Thyroid gland (tissue), 4 donors: Measurements from ENCODE around the gene LRIT1. TPM values are rescaled to one million over a fixed set of nuclear protein-coding genes. Genes with fewer than 3 reads are reported as not detected.

Experiments
- DNase-seq, 2 donors: peaks; one replicate each; pipeline ENCODE4 v3.0.0-alpha.2; 2019
- H3K27ac ChIP-seq, 3 donors: fragments of 200-600 bp; sonication (generic); 1 replicate in 2 of 3; 2 replicates in 1 of 3; pipeline ENCODE4 v1.5.1; 2016 to 2019; ENCODE audit warnings: mild to moderate bottlenecking in 1 of 3, moderate library complexity in 1 of 3
- H3K27me3 ChIP-seq: fragments of 200-600 bp; sonication (generic); one replicate; pipeline ENCODE4 v1.5.1; 2019
- H3K36me3 ChIP-seq, 2 donors: fragments of 200-600 bp; sonication (generic); one replicate each; pipeline ENCODE4 v1.5.1; 2016 to 2019
- H3K4me1 ChIP-seq, 2 donors: fragments of 200-600 bp; sonication (generic); one replicate each; pipeline ENCODE4 v1.5.1; 2017 to 2019
- H3K4me3 ChIP-seq, 3 donors: fragments of 200-600 bp; sonication (generic); replicated peaks in 1 of 3; 1 replicate in 2 of 3; 2 replicates in 1 of 3; pipeline ENCODE4 v1.5.1; 2016; ENCODE audit warnings: mild to moderate bottlenecking in 1 of 3
- H3K9me3 ChIP-seq: fragments of 200-600 bp; sonication (generic); one replicate; pipeline ENCODE4 v1.5.1; 2017
- POLR2A ChIP-seq, 2 donors: fragments of 450-650 bp; IDR thresholded peaks; one replicate each; pipeline ENCODE4 v1.6.1; 2017; ENCODE audit warnings: antibody characterized with exemption in 2 of 2, mild to moderate bottlenecking in 2 of 2, moderate library complexity in 1 of 2
- WGBS, 2 donors: methylation state at CpG; one replicate each; pipeline ENCODE4 v1.1.5; 2017; 5-methylcytosine and 5-hydroxymethylcytosine counted together
- intact Hi-C: fragments of 100-400 bp; cut with DNase I; formaldehyde crosslinking; loops from one replicate; pipeline ENCODE4 v1.15.1; 2023
- total RNA-seq, 4 donors: library from RNA; depleted of rRNA; stranded (reverse); fragments of >200 nt; gene quantifications; one replicate each; pipeline ENCODE4 v1.2.3, GENCODE V29; 2016
- TF ChIP-seq, protein P1 (sequence below), 6 experiments: fragments of 200-600 bp in 3 of 6; fragments of 450-650 bp in 3 of 6; sonication (generic) in 3 of 6; IDR thresholded peaks; one replicate each; pipeline ENCODE4 v1.5.1; 2016 to 2019; ENCODE audit warnings: antibody characterized with exemption in 6 of 6, mild to moderate bottlenecking in 2 of 6, inconsistent platforms in 1 of 6, moderate library complexity in 1 of 6

LRIT1 gene
- total RNA-seq, 4 donors from 2014 or later, result not detected

DNA sequence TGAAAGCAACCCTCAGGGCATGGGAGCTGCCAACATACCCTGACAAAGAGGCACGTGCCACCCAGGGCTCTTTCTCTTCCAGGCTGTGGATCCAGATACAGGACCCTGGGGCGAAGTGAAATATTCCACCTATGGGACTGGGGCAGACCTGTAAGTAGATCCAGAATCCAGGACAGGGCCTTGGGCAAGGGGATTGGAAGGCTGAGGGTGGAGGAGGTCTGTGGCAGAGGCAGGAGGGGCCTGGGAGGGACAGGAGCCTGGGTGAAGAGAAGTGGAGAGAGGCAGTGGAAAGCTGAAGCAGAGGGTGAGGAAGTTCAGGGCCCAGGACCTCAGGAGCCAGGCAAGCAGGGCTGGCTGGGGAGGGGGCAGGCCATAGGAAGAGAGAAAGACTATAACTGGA lies 29.8 kb downstream of the LRIT1 start:
- TF ChIP-seq POLR2A (IDR thresholded peaks at IDR 0.05), result no peak
- TF ChIP-seq, protein P1, sequence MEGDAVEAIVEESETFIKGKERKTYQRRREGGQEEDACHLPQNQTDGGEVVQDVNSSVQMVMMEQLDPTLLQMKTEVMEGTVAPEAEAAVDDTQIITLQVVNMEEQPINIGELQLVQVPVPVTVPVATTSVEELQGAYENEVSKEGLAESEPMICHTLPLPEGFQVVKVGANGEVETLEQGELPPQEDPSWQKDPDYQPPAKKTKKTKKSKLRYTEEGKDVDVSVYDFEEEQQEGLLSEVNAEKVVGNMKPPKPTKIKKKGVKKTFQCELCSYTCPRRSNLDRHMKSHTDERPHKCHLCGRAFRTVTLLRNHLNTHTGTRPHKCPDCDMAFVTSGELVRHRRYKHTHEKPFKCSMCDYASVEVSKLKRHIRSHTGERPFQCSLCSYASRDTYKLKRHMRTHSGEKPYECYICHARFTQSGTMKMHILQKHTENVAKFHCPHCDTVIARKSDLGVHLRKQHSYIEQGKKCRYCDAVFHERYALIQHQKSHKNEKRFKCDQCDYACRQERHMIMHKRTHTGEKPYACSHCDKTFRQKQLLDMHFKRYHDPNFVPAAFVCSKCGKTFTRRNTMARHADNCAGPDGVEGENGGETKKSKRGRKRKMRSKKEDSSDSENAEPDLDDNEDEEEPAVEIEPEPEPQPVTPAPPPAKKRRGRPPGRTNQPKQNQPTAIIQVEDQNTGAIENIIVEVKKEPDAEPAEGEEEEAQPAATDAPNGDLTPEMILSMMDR (IDR thresholded peaks at IDR 0.05), result no peak
- Histone ChIP-seq H3K4me3 (no peak overlapping the region), H3K27me3 (no peaks in the 10 kb centered on the region), H3K36me3 (no peaks in the 10 kb centered on the region), H3K27ac (no peak overlapping the region), H3K4me1 (no peaks in the 10 kb centered on the region), H3K9me3 (no peaks in the 10 kb centered on the region)
- DNase-seq, result no peak
- WGBS, 2 donors, result 73 to 81% methylated on average over 2 of the region's 2 CpGs
- intact Hi-C loops, result no loop called here

DNA sequence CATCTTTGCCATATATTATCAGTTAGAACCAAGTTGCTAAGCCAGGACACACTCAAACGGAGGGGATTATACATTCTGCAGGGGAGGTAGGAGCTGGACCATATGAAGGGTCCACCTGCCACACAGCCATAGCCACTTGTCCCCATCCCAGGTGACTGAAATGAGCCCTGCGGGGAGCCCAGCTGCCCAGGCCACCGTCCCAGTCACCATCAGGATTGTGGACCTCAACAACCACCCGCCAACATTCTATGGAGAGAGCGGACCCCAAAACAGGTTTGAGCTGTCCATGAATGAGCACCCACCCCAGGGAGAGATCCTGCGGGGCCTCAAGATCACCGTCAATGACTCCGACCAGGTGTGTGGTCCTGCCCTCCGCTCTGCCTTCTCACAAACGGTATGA lies 33.3 kb downstream of the LRIT1 start:
- no peak overlapping the region for H3K4me3 ChIP-seq
- H3K27me3 ChIP-seq, result no peaks in the 10 kb centered on the region
- no peak overlapping the region for H3K27ac ChIP-seq
- no peak for DNase-seq
- no peaks in the 10 kb centered on the region for H3K36me3 ChIP-seq
- intact Hi-C loops, result loop anchor here (5.0 kb wide), 1 partner anchor 61 kb away; no protein-coding TSS in a partner anchor
- no peaks in the 10 kb centered on the region for H3K4me1 ChIP-seq
- 76 to 77% methylated on average over 10 of the region's 10 CpGs for WGBS, 2 donors
- no peaks in the 10 kb centered on the region for H3K9me3 ChIP-seq
- TF ChIP-seq, protein P1 (IDR thresholded peaks at IDR 0.05), result no peak
- no peak for TF ChIP-seq POLR2A (IDR thresholded peaks at IDR 0.05)

DNA sequence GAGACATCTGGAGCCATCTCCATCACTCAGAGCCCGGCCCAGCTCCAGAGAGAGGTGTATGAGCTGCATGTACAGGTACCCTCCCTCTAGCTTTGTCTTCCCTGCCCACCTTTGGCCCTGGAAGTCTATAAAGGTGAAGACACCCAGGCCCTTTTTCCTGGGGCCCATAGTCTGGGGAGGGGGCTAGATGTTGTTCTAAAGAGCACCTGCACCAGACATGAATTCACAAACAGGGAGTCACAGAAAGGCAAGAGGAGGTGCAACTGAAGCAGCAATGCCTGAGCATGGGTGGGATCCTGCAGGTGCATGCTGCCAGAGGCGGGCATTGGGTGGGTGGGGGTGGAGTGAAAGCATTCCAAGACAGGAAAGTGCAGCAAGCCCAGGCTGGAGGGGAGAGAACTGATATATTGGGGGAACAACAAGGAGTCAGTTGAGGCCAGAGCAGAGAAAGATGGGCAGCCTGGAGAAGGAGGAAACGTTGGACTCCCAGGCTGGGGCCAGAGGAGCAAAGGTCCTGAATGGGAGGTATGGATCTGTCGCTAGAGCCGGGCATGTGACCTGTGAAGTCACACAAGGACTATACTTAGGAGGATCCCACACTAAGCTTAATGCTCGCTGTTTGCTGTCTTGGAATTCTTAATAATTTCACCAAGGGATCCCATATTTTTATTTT lies 35.4 kb downstream of the LRIT1 start:
- 70 to 83% methylated on average over 5 to 6 of the region's 6 CpGs for WGBS, 2 donors
- intact Hi-C loops, result loop anchor here (5.0 kb wide), 1 partner anchor 59 kb away; no protein-coding TSS in a partner anchor

DNA sequence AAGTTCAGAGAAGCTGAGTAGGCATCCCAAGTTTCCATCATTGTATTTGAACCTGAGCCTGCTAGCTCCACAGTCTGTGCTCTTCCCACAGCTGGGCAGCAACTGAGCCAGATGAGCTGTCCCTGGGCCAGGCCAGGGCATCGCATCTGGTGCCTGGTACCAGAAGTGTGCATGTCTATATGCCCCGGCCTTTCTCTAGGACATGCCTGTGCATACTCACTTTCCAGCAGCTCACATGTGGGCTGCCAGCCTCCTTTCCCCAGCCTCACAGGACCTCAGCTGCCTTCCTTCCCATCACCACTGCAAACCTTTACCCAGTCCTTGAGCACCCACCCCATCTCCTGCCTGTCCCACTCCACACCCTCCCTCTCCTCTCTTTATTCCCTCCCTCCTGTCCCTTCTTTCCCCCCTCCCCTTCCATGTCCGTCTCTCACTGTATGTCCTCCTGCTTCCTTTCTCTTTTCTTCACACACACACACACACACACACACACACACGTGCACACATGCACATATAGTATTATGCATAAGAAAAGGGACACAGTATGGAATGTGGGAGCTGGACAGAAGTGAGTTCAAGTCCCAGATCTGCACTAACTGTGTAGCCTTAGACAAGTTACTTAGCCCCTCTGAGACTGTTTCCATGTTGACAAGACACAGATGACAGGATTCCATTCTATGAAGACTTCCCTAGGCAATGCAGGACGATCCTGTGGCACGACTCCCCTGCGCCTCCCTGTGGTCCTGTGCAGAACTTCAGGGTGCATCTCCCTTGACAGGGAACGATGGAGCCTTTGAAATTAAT lies 36.1 kb downstream of the LRIT1 start:
- peak; percentile 59 to 65 for DNase-seq
- intact Hi-C loops, result loop anchor here (5.0 kb wide), 1 partner anchor 58 kb away; no protein-coding TSS in a partner anchor
- WGBS, 2 donors, result 32 to 35% methylated on average over 8 of the region's 8 CpGs

More for the DNA sequence above, 35.4 kb downstream of the LRIT1 start:
- Histone ChIP-seq H3K9me3 (no peaks in the 10 kb centered on the region), H3K4me1 (no peaks in the 10 kb centered on the region), H3K27me3 (no peaks in the 10 kb centered on the region), H3K27ac (no peak overlapping the region), H3K4me3 (no peak overlapping the region), H3K36me3 (no peaks in the 10 kb centered on the region)
- TF ChIP-seq, protein P1 (IDR thresholded peaks at IDR 0.05), result no peak
- no peak for TF ChIP-seq POLR2A (IDR thresholded peaks at IDR 0.05)
- DNase-seq, result no peak

More for the DNA sequence above, 36.1 kb downstream of the LRIT1 start:
- Histone ChIP-seq H3K36me3 (no peaks in the 10 kb centered on the region), H3K27ac (no peak overlapping the region), H3K4me3 (no peak overlapping the region), H3K9me3 (no peaks in the 10 kb centered on the region), H3K27me3 (no peaks in the 10 kb centered on the region), H3K4me1 (no peaks in the 10 kb centered on the region)
- TF ChIP-seq, protein P1 (IDR thresholded peaks at IDR 0.05), result peak in 5 of 6 experiments; percentile 53 to 78 (median 68)
- TF ChIP-seq POLR2A (IDR thresholded peaks at IDR 0.05), result no peak
